Measurements from ENCODE around the gene EIF4ENIF1. TPM values are rescaled to one million over a fixed set of nuclear protein-coding genes. Genes with fewer than 3 reads are reported as not detected.
"Not testable (repeated sequence)": the region's sequence is repeated elsewhere in the genome, so short reads cannot be mapped to it uniquely, and the experiment has no call there.

The EIF4ENIF1 gene
- total RNA-seq, 1 experiment from 2014 or later: 6.1 TPM

- DNase-seq (ENCODE audit: low spot score): no peak
These were observed 5.7 kb upstream of the EIF4ENIF1 start for GRCh38 chr22:31495343-31495742.

- not testable (repeated sequence) for DNase-seq (ENCODE audit: low spot score)
These were observed 3.7 kb upstream of the EIF4ENIF1 start for GRCh38 chr22:31493355-31493754.

GRCh38 chr22:31492151-31492550 lies 2.5 kb upstream of the EIF4ENIF1 start:
- no peak for DNase-seq (ENCODE audit: low spot score)

GRCh38 chr22:31491218-31491962 lies 1.7 kb upstream of the EIF4ENIF1 start:
- DNase-seq (ENCODE audit: low spot score): no peak

GRCh38 chr22:31490496-31490925 lies 869 bp upstream of the EIF4ENIF1 start:
- peak; percentile 43 for DNase-seq (ENCODE audit: low spot score)

GRCh38 chr22:31488988-31489617 lies 539 bp downstream of the EIF4ENIF1 start:
- no peak for DNase-seq (ENCODE audit: low spot score)

GRCh38 chr22:31488346-31488883 lies 1.2 kb downstream of the EIF4ENIF1 start:
- no peak for DNase-seq (ENCODE audit: low spot score)

GRCh38 chr22:31486951-31487350 lies 2.7 kb downstream of the EIF4ENIF1 start:
- DNase-seq (ENCODE audit: low spot score): no peak

GRCh38 chr22:31486369-31486768 lies 3.3 kb downstream of the EIF4ENIF1 start:
- DNase-seq (ENCODE audit: low spot score): not testable (repeated sequence)

GRCh38 chr22:31482470-31482869 lies 7.2 kb downstream of the EIF4ENIF1 start:
- DNase-seq (ENCODE audit: low spot score): not testable (repeated sequence)

- DNase-seq (ENCODE audit: low spot score): no peak
These were observed 8.5 kb downstream of the EIF4ENIF1 start for GRCh38 chr22:31481129-31481528.

GRCh38 chr22:31477329-31477728 lies 12.3 kb downstream of the EIF4ENIF1 start:
- DNase-seq (ENCODE audit: low spot score): no peak

- no peak for DNase-seq (ENCODE audit: low spot score)
These were observed 13.8 kb downstream of the EIF4ENIF1 start for GRCh38 chr22:31475800-31476199.

- DNase-seq (ENCODE audit: low spot score): no peak
These were observed 14.9 kb downstream of the EIF4ENIF1 start for GRCh38 chr22:31474743-31475142.

- DNase-seq (ENCODE audit: low spot score): no peak
These were observed 24.3 kb downstream of the EIF4ENIF1 start for GRCh38 chr22:31465307-31465706.

GRCh38 chr22:31461699-31462098 lies 27.9 kb downstream of the EIF4ENIF1 start:
- no peak for DNase-seq (ENCODE audit: low spot score)

- DNase-seq (ENCODE audit: low spot score): peak; percentile 8
These were observed 37.7 kb downstream of the EIF4ENIF1 start for GRCh38 chr22:31451709-31452571.

- DNase-seq (ENCODE audit: low spot score): no peak
These were observed 40.1 kb downstream of the EIF4ENIF1 start for GRCh38 chr22:31449506-31449905.

- DNase-seq (ENCODE audit: low spot score): no peak
These were observed 41.3 kb downstream of the EIF4ENIF1 start for GRCh38 chr22:31448382-31448781.

- no peak for DNase-seq (ENCODE audit: low spot score)
These were observed 42.3 kb downstream of the EIF4ENIF1 start for GRCh38 chr22:31447337-31447736.

GRCh38 chr22:31446767-31447166 lies 42.9 kb downstream of the EIF4ENIF1 start:
- DNase-seq (ENCODE audit: low spot score): no peak

GRCh38 chr22:31446208-31446607 lies 43.4 kb downstream of the EIF4ENIF1 start:
- DNase-seq (ENCODE audit: low spot score): no peak

All from H4 (cell line).